ENCODE results near the gene SH2D7.

SH2D7 gene

DNA sequence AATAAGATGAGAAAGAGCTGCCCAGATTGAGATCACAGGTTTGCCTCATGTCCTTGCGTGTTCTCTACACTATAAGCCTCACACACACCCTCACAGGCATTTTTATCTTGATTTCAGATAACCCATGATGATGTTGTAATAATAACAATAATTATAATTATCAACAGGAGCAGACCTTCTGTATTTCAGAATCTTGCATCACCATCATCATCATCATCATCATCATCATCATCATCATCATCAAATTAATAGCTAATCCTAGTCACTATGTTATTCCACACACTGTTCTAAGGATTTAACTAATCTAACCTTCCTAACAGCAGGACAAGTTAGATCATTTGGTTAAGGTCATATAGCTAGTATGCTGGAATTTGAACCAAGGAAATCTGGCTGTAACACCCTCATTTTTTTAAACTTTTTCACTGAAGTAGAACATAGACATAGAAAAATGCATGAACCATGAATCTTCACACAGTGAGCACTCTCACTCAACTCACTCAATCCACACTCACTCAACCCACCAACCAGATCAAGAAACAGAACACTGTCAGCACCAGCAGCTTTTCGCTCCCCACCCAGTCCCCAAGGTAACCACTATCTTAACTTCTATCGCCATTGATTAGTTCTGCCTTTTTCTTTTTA lies 1.8 kb upstream of the SH2D7 start:
- no peak overlapping the region for H2AFZ ChIP-seq (ENCODE audit: low read depth, low read length)
- no peak overlapping the region for H3K4me3 ChIP-seq (ENCODE audit: low read length)
- H3K4me1 ChIP-seq (ENCODE audit: insufficient read depth, low read length) = no peaks in the 10 kb centered on the region
- H3K36me3 ChIP-seq (ENCODE audit: insufficient read depth, low read length) = no peaks in the 10 kb centered on the region
- H3K9me3 ChIP-seq (ENCODE audit: low read length) = no peaks in the 10 kb centered on the region
- no peaks in the 10 kb centered on the region for H3K27me3 ChIP-seq (ENCODE audit: insufficient read depth, low read length)

DNA sequence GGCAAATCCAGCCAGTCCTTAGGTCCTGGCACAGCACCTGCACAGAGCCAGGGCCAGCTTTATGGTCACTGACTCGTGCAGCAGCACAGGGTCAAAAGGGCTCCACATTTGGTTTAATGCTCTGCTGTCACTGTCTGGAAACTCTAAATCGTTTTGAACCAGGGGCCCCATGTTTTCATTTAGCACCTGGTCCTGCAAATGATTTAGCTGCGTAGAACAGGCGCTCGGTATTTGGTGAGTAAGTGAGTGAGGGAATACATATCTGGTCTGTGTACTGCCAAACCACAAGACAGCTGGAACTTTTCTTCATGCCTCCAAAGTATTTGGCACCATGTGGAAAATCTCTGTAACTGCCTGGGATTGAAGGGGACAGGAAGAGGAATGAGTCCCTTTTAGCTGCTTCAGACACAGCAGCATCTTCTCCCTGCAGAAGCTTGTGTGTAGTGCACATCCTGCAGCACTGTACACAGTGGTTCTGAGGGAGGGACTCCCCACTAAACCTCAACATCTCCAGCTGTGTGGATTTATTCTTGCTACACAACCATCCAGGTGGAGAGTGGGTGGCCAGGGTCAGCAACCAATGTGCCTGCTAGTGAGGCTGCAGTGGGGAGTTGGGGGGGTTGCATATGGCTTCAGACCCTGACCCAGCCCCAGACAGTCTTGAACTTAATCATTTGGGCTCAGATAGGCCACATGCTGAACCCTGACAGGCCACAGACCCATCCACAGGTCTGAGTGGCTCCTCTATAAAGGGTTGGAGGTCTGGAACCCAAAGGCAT lies 1.1 kb downstream of the SH2D7 start:
- H3K9me3 ChIP-seq (ENCODE audit: low read length) = no peaks in the 10 kb centered on the region
- H3K36me3 ChIP-seq (ENCODE audit: insufficient read depth, low read length) = no peaks in the 10 kb centered on the region
- H3K4me3 ChIP-seq (ENCODE audit: low read length) = no peak overlapping the region
- no peaks in the 10 kb centered on the region for H3K4me1 ChIP-seq (ENCODE audit: insufficient read depth, low read length)
- H3K27me3 ChIP-seq (ENCODE audit: insufficient read depth, low read length) = no peaks in the 10 kb centered on the region
- no peak overlapping the region for H2AFZ ChIP-seq (ENCODE audit: low read depth, low read length)

DNA sequence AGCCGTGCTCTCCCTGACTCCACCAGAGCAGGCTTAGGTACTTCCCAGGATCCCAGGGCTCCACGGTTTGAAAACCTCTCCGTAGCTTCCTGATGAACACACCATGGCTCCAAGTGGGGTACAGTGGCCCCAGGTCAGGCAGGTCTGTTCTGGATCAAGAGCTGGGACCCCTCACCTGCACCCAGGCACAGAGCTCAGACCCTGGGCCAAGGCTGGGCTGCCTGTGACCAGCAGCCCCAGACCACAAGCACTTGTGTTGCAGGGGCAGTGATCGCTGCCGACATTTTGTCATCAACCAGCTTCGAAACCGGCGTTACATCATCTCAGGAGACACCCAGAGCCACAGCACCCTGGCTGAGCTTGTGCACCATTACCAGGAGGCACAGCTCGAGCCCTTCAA lies 5.3 kb downstream of the SH2D7 start:
- H2AFZ ChIP-seq (ENCODE audit: low read depth, low read length) = no peak overlapping the region
- H3K9me3 ChIP-seq (ENCODE audit: low read length) = no peaks in the 10 kb centered on the region
- H3K4me3 ChIP-seq (ENCODE audit: low read length) = no peak overlapping the region
- H3K27me3 ChIP-seq (ENCODE audit: insufficient read depth, low read length) = no peaks in the 10 kb centered on the region
- H3K36me3 ChIP-seq (ENCODE audit: insufficient read depth, low read length) = no peaks in the 10 kb centered on the region
- no peaks in the 10 kb centered on the region for H3K4me1 ChIP-seq (ENCODE audit: insufficient read depth, low read length)

DNA sequence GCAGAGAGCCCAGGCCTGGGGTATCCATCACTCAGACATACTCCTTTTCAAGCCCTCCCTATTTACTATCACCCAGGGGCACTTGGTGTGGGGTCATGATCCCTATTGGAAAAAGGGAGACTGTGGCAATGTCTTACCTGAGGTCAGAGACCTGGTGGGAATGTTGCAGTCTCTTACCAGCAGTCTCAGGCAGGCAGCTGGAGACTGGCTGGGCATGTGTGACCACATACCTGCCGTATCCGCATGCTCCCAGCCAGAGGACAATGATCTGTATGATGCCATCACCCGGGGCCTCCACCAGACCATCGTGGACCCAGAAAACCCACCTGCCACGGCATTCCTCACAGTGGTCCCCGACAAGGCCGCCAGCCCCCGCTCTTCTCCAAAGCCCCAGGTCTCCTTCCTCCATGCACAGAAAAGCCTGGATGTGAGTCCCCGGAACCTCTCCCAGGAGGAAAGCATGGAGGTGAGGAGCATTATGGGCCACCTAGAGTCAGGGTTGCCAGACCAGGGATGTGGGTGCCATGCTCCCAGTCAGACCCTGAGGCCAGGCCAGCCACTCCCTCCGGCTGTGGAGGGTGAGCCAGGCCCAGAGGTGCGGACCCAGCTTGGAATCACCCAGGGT lies 5.9 kb downstream of the SH2D7 start:
- no peaks in the 10 kb centered on the region for H3K4me1 ChIP-seq (ENCODE audit: insufficient read depth, low read length)

GRCh38 chr15:78100886-78101285 lies 8.5 kb downstream of the SH2D7 start:
- Histone ChIP-seq H3K27me3 (ENCODE audit: insufficient read depth, low read length) (no peaks in the 10 kb centered on the region), H3K4me1 (ENCODE audit: insufficient read depth, low read length) (no peaks in the 10 kb centered on the region), H2AFZ (ENCODE audit: low read depth, low read length) (no peak overlapping the region), H3K36me3 (ENCODE audit: insufficient read depth, low read length) (no peaks in the 10 kb centered on the region), H3K9me3 (ENCODE audit: low read length) (no peaks in the 10 kb centered on the region), H3K4me3 (ENCODE audit: low read length) (no peak overlapping the region)

More for the DNA sequence above, 5.9 kb downstream of the SH2D7 start:
- no peaks in the 10 kb centered on the region for H3K36me3 ChIP-seq (ENCODE audit: insufficient read depth, low read length)
- no peaks in the 10 kb centered on the region for H3K9me3 ChIP-seq (ENCODE audit: low read length)
- H2AFZ ChIP-seq (ENCODE audit: low read depth, low read length) = no peak overlapping the region
- H3K4me3 ChIP-seq (ENCODE audit: low read length) = no peak overlapping the region
- H3K27me3 ChIP-seq (ENCODE audit: insufficient read depth, low read length) = no peaks in the 10 kb centered on the region

DNA sequence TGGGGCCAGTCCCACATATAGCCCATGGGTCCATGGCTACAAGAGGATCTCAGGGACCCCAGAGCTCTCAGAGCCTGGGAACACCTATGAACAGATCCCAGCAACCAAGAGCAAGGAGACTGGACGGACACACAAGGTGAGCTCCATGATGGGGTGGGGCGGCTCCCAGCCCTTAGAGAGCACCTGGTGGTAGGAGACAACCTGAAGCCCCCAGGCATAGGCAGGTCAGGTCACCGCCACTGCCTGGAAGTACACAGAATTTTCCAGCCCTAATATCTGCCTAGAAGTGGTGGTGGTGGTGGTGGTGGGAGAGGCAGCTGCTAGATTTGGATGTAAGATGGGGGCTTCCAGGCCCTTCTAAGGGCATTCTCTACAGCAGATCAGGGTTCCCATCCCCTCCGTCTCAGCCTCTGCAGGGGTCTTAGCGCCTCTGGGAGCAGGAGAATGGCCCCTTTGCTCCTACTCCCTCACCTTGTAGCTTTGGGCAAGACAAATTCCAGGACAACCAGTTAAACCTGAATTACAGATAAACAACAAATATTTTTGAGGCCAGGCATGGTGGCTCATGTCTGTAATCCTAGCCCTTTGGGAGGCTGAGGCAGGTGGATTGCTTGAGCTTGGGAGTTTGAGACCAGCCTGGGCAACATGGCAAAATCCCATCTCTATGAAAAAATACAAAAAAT lies 9.2 kb downstream of the SH2D7 start:
- Histone ChIP-seq H3K9me3 (ENCODE audit: low read length) (no peaks in the 10 kb centered on the region), H3K36me3 (ENCODE audit: insufficient read depth, low read length) (no peaks in the 10 kb centered on the region), H3K27me3 (ENCODE audit: insufficient read depth, low read length) (no peaks in the 10 kb centered on the region), H3K4me3 (ENCODE audit: low read length) (no peak overlapping the region), H3K4me1 (ENCODE audit: insufficient read depth, low read length) (no peaks in the 10 kb centered on the region), H2AFZ (ENCODE audit: low read depth, low read length) (no peak overlapping the region)

DNA sequence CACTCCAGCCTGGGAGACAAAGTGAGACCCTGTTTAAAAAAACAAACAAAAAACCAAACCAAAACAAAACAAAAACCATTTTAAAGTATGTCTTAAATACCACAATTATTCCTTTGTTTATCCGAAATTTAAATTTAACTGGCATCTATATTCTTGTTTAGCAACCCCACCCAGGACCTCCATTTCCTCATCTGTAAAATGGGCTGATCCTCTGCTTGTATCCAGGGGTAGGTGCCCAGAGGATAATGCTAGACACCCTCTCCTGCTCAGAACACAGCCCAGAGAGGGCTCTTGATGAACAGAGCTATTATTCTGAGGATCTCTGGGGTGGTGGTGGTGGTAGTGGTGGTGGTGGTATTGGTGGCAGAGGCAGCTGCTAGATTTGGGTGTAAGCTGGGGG lies 9.8 kb downstream of the SH2D7 start:
- Histone ChIP-seq H3K27me3 (ENCODE audit: insufficient read depth, low read length) (no peaks in the 10 kb centered on the region), H3K36me3 (ENCODE audit: insufficient read depth, low read length) (no peaks in the 10 kb centered on the region), H3K4me1 (ENCODE audit: insufficient read depth, low read length) (no peaks in the 10 kb centered on the region), H3K9me3 (ENCODE audit: low read length) (no peaks in the 10 kb centered on the region), H3K4me3 (ENCODE audit: low read length) (no peak overlapping the region), H2AFZ (ENCODE audit: low read depth, low read length) (no peak overlapping the region)

- no peaks in the 10 kb centered on the region for H3K9me3 ChIP-seq (ENCODE audit: low read length)
- H3K4me3 ChIP-seq (ENCODE audit: low read length) = no peak overlapping the region
- H3K27me3 ChIP-seq (ENCODE audit: insufficient read depth, low read length) = no peaks in the 10 kb centered on the region
- no peaks in the 10 kb centered on the region for H3K4me1 ChIP-seq (ENCODE audit: insufficient read depth, low read length)
- H3K36me3 ChIP-seq (ENCODE audit: insufficient read depth, low read length) = no peaks in the 10 kb centered on the region
- no peak overlapping the region for H2AFZ ChIP-seq (ENCODE audit: low read depth, low read length)
Observed at GRCh38 chr15:78102741-78103140, 10.4 kb downstream of the SH2D7 start.

DNA sequence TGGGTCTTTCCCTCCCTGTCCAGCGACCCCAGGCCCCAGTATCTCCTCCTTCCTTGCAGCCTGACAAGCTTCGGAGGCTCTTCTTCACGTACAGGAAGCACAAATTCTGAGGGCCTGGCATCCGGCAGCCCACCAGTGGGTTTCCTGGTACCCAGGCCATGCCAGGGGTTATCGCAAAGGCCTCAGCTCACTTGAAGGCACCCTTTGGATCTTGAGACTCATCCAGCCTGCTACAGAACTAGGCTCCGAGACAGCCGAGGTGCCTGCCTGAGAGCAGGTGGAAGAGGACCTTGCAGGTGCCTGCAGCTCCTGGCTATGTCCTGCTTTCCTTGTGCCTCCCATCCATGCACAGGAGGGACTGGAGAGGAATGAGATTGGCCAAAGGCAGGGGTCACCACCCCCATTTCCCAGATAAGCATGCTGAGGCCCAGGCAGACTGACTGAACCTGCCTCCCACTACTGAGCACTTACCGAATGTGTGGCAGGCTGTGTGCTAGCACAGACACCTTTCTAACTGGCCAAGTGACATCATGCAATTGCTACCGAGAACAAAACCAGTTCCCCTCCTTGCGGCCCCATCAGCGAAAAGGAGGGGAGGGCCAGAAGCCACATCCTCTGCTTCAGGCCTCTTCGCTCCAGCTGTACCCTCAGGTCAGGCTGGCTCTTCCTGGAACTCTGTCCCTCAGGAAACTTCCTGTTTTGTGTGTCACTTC lies 11.2 kb downstream of the SH2D7 start:
- Histone ChIP-seq H3K36me3 (ENCODE audit: insufficient read depth, low read length) (no peaks in the 10 kb centered on the region), H3K9me3 (ENCODE audit: low read length) (no peaks in the 10 kb centered on the region), H3K4me3 (ENCODE audit: low read length) (no peak overlapping the region), H3K4me1 (ENCODE audit: insufficient read depth, low read length) (no peaks in the 10 kb centered on the region), H2AFZ (ENCODE audit: low read depth, low read length) (no peak overlapping the region), H3K27me3 (ENCODE audit: insufficient read depth, low read length) (no peaks in the 10 kb centered on the region)

DNA sequence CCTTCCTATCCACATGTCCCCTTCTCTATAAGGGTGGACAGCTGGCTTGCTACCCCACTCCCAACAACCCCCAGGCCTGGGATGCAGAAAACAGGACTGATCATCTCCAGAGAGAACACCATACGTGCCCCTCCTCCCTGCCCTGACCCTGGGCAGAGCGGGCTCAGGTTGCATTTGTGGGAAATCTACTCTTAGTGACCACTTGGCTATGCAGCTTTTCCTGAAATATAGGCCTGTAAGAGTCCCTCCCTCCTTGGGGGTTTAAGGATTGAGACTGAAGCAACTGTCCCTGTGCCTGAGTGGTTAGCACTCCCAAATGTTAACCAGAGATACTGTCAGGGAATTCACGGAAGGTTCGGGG lies 11.7 kb downstream of the SH2D7 start:
- Histone ChIP-seq H3K4me1 (ENCODE audit: insufficient read depth, low read length) (no peaks in the 10 kb centered on the region), H3K9me3 (ENCODE audit: low read length) (no peaks in the 10 kb centered on the region), H3K27me3 (ENCODE audit: insufficient read depth, low read length) (no peaks in the 10 kb centered on the region), H3K36me3 (ENCODE audit: insufficient read depth, low read length) (no peaks in the 10 kb centered on the region), H2AFZ (ENCODE audit: low read depth, low read length) (no peak overlapping the region), H3K4me3 (ENCODE audit: low read length) (no peak overlapping the region)

DNA sequence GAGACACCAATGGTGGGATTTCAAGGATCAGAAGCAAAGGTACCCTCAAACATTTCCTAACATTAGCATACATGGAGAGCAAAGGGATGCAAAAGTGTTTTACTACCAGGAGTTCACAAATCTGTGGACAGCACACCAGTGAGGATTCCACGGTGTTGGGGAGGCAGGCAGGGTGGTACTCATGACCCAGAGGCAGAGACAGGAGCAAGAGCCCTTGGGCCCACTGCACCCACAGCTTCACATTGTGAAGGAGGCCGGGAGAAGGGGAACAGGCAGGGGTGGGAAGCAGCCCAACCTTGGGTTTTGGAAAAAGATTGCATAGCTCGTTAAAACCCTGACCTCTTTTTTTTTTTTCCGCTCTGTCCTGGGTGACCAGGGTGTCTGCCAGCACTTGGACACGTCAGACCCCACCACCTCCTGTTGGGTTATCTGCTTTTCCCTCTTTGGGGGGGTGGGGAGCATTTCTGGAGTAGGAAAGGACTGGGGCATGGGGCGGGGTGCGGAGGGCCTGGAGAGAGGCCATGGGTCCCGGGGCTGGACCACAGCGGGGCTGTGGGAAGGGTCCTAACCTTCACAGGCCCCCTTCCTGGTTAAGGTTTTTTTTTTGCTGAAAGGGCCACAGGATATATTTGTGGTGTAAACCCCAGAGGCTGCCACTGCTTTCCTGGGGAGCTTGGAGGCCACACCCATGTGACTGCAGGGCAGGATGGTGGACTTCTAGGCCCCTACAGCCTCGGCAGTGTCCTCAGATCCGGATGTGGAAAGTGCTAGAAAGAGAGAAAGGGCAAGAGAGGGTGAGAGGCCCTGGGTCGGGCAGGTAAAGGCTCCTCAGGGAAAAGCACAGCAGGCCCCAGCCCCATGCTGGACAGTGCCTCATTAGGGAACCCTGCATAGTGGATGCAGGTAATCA lies 12.5 kb downstream of the SH2D7 start:
- Histone ChIP-seq H3K36me3 (ENCODE audit: insufficient read depth, low read length) (no peaks in the 10 kb centered on the region), H2AFZ (ENCODE audit: low read depth, low read length) (no peak overlapping the region), H3K4me1 (ENCODE audit: insufficient read depth, low read length) (no peaks in the 10 kb centered on the region), H3K4me3 (ENCODE audit: low read length) (no peak overlapping the region), H3K27me3 (ENCODE audit: insufficient read depth, low read length) (no peaks in the 10 kb centered on the region), H3K9me3 (ENCODE audit: low read length) (no peaks in the 10 kb centered on the region)
